SK-N-SH (cell line): Measurements from ENCODE around the gene RAD54L2. TPM values are rescaled to one million over a fixed set of nuclear protein-coding genes. Genes with fewer than 3 reads are reported as not detected.

Experiments
- CTCF ChIA-PET: fragments of 300-600, 350-600 bp; formaldehyde crosslinking; extraction: SDS; loops from one replicate; lab custom pipeline; 2021; lab: Yijun Ruan, JAX
- POLR2A ChIA-PET: fragments of 350-600 bp; sonication (Branson Sonifier 250); formaldehyde crosslinking; extraction: SDS; loops from one replicate; lab custom pipeline; 2020; ENCODE audit warnings: antibody characterized with exemption, inconsistent platforms; lab: Yijun Ruan, JAX
- DNase-seq: peaks from one replicate; pipeline ENCODE4 v3.0.0; 2012
- H2AFZ ChIP-seq: fragments of 200-600 bp; sonication (generic); 2 replicates; pipeline ENCODE4 v1.8.1; 2016; ENCODE audit warnings: antibody characterized with exemption, mild to moderate bottlenecking, low read depth
- H3F3A ChIP-seq: fragments of 200-600 bp; sonication (generic); replicated peaks from 2 replicates; pipeline ENCODE3; 2016; ENCODE audit warnings: antibody characterized with exemption, mild to moderate bottlenecking; ENCODE audit not compliant: insufficient read depth
- H3K27ac ChIP-seq, 2 experiments: fragments of 200-500 bp in 1 of 2; fragments of 200-600 bp in 1 of 2; sonication (Bioruptor generic) in 1 of 2; sonication (generic), shearing (Covaris generic) in 1 of 2; 2 replicates each; pipeline versions ENCODE4 v1.5.1 to v1.6.1; 2014 to 2016; ENCODE audit warnings: low read depth in 2 of 2, inconsistent platforms in 1 of 2, low read length in 1 of 2, mild to moderate bottlenecking in 1 of 2, mixed read lengths in 1 of 2
- H3K27me3 ChIP-seq: fragments of 200-600 bp; sonication (generic), shearing (Covaris generic); 2 replicates; pipeline ENCODE4 v1.6.1; 2016; ENCODE audit warnings: mixed run types; ENCODE audit not compliant: insufficient read depth
- H3K36me3 ChIP-seq, 2 experiments: fragments of 200-500 bp in 1 of 2; fragments of 200-600 bp in 1 of 2; sonication (Bioruptor generic) in 1 of 2; sonication (generic) in 1 of 2; replicated peaks in 1 of 2; 2 replicates each; pipeline versions ENCODE3 to v1.5.1; 2014 to 2016; ENCODE audit warnings: low read length in 1 of 2, mild to moderate bottlenecking in 1 of 2; ENCODE audit not compliant: insufficient read depth in 2 of 2, control insufficient read depth in 1 of 2
- H3K4me1 ChIP-seq, 2 experiments: fragments of 200-500 bp in 1 of 2; fragments of 200-600 bp in 1 of 2; sonication (Bioruptor generic) in 1 of 2; sonication (generic), shearing (Covaris generic) in 1 of 2; 2 replicates each; pipeline versions ENCODE4 v1.5.1 to v1.6.1; 2014 to 2016; ENCODE audit warnings: low read depth in 1 of 2, low read length in 1 of 2, mixed run types in 1 of 2; ENCODE audit not compliant: insufficient read depth in 2 of 2, control insufficient read depth in 1 of 2
- H3K4me2 ChIP-seq: fragments of 200-600 bp; sonication (generic), shearing (Covaris generic); 2 replicates; pipeline ENCODE4 v1.6.1; 2017; ENCODE audit warnings: mixed run types
- H3K4me3 ChIP-seq, 2 experiments: fragments of 200-500 bp in 1 of 2; fragments of 200-600 bp in 1 of 2; sonication (Bioruptor generic) in 1 of 2; sonication (generic), shearing (Covaris generic) in 1 of 2; 2 replicates each; pipeline versions ENCODE4 v1.5.1 to v1.8.1; 2014 to 2016; ENCODE audit warnings: low read depth in 2 of 2, inconsistent platforms in 1 of 2, low read length in 1 of 2, mild to moderate bottlenecking in 1 of 2, mixed read lengths in 1 of 2, moderate library complexity in 1 of 2
- H3K79me2 ChIP-seq: fragments of 200-600 bp; sonication (generic); 2 replicates; pipeline ENCODE4 v1.8.1; 2017; ENCODE audit warnings: mild to moderate bottlenecking; ENCODE audit not compliant: insufficient read depth
- H3K9ac ChIP-seq: fragments of 200-600 bp; sonication (generic); 2 replicates; pipeline ENCODE4 v1.6.1; 2017; ENCODE audit warnings: mixed run types
- H3K9me2 ChIP-seq: fragments of 200-600 bp; sonication (generic); 2 replicates; pipeline ENCODE4 v1.6.1; 2017; ENCODE audit warnings: mixed run types
- H3K9me3 ChIP-seq: fragments of 200-600 bp; sonication (generic); 2 replicates; pipeline ENCODE4 v1.6.1; 2017; ENCODE audit warnings: mixed run types, mild to moderate bottlenecking, moderate library complexity
- H4K20me1 ChIP-seq: fragments of 200-600 bp; sonication (generic); 2 replicates; pipeline ENCODE4 v1.6.1; 2017; ENCODE audit warnings: mild to moderate bottlenecking, mixed run types; ENCODE audit not compliant: insufficient read depth
- EP300 ChIP-seq, 2 experiments: IDR thresholded peaks; 2 replicates each; pipeline versions ENCODE4 v1.4.0 to v1.6.1; 2012; ENCODE audit warnings: borderline replicate concordance in 1 of 2, low read depth in 1 of 2, low read length in 1 of 2
- EZH2phosphoT487 ChIP-seq: fragments of 200-600 bp; sonication (generic); IDR thresholded peaks from 2 replicates; pipeline ENCODE4 v1.6.1; 2017; ENCODE audit warnings: low read depth, mixed run types, mild to moderate bottlenecking, antibody characterized with exemption, moderate library complexity, borderline replicate concordance
- FOXM1 ChIP-seq: IDR thresholded peaks from 2 replicates; pipeline ENCODE4 v1.4.0; 2012; ENCODE audit warnings: low read depth, mild to moderate bottlenecking
- GABPA ChIP-seq: IDR thresholded peaks from 2 replicates; pipeline ENCODE4 v1.4.0; 2012; ENCODE audit warnings: low read depth, mild to moderate bottlenecking
- GATA2 ChIP-seq: sonication (generic); formaldehyde crosslinking; IDR thresholded peaks from 2 replicates; pipeline ENCODE4 v1.5.0; 2020; ENCODE audit warnings: mild to moderate bottlenecking, missing genetic modification reagents
- MXI1 ChIP-seq: IDR thresholded peaks from 2 replicates; pipeline ENCODE4 v1.6.1; 2012; ENCODE audit warnings: mild to moderate bottlenecking, low read depth, low read length, improper control_type of control experiment
- RCOR1 ChIP-seq: fragments of 150-350 bp; IDR thresholded peaks from 2 replicates; pipeline ENCODE4 v1.6.1; 2017; ENCODE audit warnings: antibody characterized with exemption, low read length
- RFX5 ChIP-seq: IDR thresholded peaks from 2 replicates; pipeline ENCODE4 v1.6.1; 2012; ENCODE audit warnings: mild to moderate bottlenecking, improper control_type of control experiment, low read length
- RXRA ChIP-seq: IDR thresholded peaks from 2 replicates; pipeline ENCODE4 v1.4.0; 2012; ENCODE audit warnings: low read depth, mild to moderate bottlenecking, borderline replicate concordance
- SMC3 ChIP-seq: IDR thresholded peaks from 2 replicates; pipeline ENCODE4 v1.6.1; 2012; ENCODE audit warnings: low read depth, low read length, improper control_type of control experiment
- TAF1 ChIP-seq: IDR thresholded peaks from 2 replicates; pipeline ENCODE4 v1.6.1; 2012; ENCODE audit warnings: low read depth, mild to moderate bottlenecking, low read length, moderate library complexity, borderline replicate concordance
- WGBS: methylation state at CpG from one replicate; pipeline ENCODE4 v1.1.6; 2017; ENCODE audit warnings: low lambda C conversion rate; 5-methylcytosine and 5-hydroxymethylcytosine counted together
- polyA plus RNA-seq, 3 experiments: library from polyadenylated mRNA; depleted of rRNA; stranded (reverse); fragments of >200 nt; gene quantifications; 2 replicates each; pipeline ENCODE4 v1.2.3, GENCODE V29; 2012
- TF ChIP-seq, protein P1 (sequence below): IDR thresholded peaks from 2 replicates; pipeline ENCODE4 v1.4.0; 2012; ENCODE audit warnings: low read depth, borderline replicate concordance
- TF ChIP-seq, protein P2 (sequence below): fragments of 200-600 bp; sonication (generic); IDR thresholded peaks from 2 replicates; pipeline ENCODE4 v1.6.1; 2017; ENCODE audit warnings: antibody characterized with exemption, mild to moderate bottlenecking, moderate library complexity
- TF ChIP-seq, protein P3 (sequence below): fragments of 150-350 bp; IDR thresholded peaks from 2 replicates; pipeline ENCODE4 v1.6.1; 2017; ENCODE audit warnings: antibody characterized with exemption, low read length, low read depth, borderline replicate concordance

RAD54L2 gene
- polyA plus RNA-seq, 1 of the 3 experiments (the other 2 are of a cell fraction), result 3.6 TPM

DNA sequence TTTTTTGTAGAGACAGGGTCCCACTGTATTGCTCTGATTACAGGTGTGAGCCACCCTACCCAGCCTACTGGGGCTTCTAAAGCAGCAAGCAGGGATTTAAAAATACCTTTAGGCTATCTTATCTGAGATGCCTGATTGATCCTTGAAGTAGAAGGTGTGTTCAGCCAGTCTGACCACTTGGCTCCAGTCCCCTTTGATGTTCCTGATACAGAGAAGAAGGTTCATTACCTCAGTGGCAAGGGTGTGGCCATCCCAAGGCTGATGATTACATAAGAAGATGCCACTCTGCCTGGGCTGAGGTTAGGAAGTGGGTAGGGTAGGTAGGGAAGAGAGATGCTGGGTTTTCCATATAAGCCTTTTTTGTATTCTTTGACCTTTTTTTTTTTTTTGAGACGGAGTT is 27.5 kb upstream of the RAD54L2 start:
- no peaks in the 10 kb centered on the region for H3K36me3 ChIP-seq
- no peak overlapping the region for H3K27ac ChIP-seq
- no peak overlapping the region for H3K4me2 ChIP-seq
- no peak overlapping the region for H3K9ac ChIP-seq
- H3K4me1 ChIP-seq, result no peaks in the 10 kb centered on the region
- H3K9me3 ChIP-seq, result no peaks in the 10 kb centered on the region
- H3F3A ChIP-seq, result no peaks in the 10 kb centered on the region
- TF ChIP-seq EZH2phosphoT487 (no peak), EP300 (IDR thresholded peaks at IDR 0.05; ENCODE audit: borderline replicate concordance in 1 of 2, low read depth in 1 of 2, low read length in 1 of 2) (no peak), RXRA (no peak), GATA2 (CRISPR knock-in tag) (no peak)
- TF ChIP-seq, protein P1, sequence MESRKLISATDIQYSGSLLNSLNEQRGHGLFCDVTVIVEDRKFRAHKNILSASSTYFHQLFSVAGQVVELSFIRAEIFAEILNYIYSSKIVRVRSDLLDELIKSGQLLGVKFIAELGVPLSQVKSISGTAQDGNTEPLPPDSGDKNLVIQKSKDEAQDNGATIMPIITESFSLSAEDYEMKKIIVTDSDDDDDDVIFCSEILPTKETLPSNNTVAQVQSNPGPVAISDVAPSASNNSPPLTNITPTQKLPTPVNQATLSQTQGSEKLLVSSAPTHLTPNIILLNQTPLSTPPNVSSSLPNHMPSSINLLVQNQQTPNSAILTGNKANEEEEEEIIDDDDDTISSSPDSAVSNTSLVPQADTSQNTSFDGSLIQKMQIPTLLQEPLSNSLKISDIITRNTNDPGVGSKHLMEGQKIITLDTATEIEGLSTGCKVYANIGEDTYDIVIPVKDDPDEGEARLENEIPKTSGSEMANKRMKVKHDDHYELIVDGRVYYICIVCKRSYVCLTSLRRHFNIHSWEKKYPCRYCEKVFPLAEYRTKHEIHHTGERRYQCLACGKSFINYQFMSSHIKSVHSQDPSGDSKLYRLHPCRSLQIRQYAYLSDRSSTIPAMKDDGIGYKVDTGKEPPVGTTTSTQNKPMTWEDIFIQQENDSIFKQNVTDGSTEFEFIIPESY, result no peak
- H3K27me3 ChIP-seq, result no peaks in the 10 kb centered on the region
- no peak for DNase-seq
- no peak overlapping the region for H3K4me3 ChIP-seq
- H3K79me2 ChIP-seq, result no peaks in the 10 kb centered on the region
- ChIA-PET POLR2A (no interaction called here), CTCF (interaction anchor here (0.6 to 2.2 kb wide), 5 partner anchors 9 to 172 kb away, joined by 3 to 14 read pairs (median 8); no protein-coding TSS in a partner anchor)
- H3K9me2 ChIP-seq, result no peaks in the 10 kb centered on the region
- H4K20me1 ChIP-seq, result no peaks in the 10 kb centered on the region
- H2AFZ ChIP-seq, result no peak overlapping the region
- WGBS, result 82% methylated on average over 1 of the region's 1 CpG

- Histone ChIP-seq H3F3A (no peaks in the 10 kb centered on the region), H3K79me2 (no peaks in the 10 kb centered on the region), H3K4me2 (no peak overlapping the region), H3K27me3 (no peaks in the 10 kb centered on the region), H3K27ac (no peak overlapping the region), H2AFZ (no peak overlapping the region), H3K9ac (no peak overlapping the region), H3K9me2 (no peaks in the 10 kb centered on the region), H3K4me3 (no peak overlapping the region), H3K9me3 (no peaks in the 10 kb centered on the region), H3K4me1 (no peaks in the 10 kb centered on the region), H4K20me1 (no peaks in the 10 kb centered on the region), H3K36me3 (no peaks in the 10 kb centered on the region)
- DNase-seq, result no peak
- CTCF ChIA-PET, result interaction anchor here (1.0 to 1.3 kb wide), 3 partner anchors 12 to 168 kb away, joined by 3 read pairs; no protein-coding TSS in a partner anchor
- POLR2A ChIA-PET, result no interaction called here
- TF ChIP-seq, protein P2, sequence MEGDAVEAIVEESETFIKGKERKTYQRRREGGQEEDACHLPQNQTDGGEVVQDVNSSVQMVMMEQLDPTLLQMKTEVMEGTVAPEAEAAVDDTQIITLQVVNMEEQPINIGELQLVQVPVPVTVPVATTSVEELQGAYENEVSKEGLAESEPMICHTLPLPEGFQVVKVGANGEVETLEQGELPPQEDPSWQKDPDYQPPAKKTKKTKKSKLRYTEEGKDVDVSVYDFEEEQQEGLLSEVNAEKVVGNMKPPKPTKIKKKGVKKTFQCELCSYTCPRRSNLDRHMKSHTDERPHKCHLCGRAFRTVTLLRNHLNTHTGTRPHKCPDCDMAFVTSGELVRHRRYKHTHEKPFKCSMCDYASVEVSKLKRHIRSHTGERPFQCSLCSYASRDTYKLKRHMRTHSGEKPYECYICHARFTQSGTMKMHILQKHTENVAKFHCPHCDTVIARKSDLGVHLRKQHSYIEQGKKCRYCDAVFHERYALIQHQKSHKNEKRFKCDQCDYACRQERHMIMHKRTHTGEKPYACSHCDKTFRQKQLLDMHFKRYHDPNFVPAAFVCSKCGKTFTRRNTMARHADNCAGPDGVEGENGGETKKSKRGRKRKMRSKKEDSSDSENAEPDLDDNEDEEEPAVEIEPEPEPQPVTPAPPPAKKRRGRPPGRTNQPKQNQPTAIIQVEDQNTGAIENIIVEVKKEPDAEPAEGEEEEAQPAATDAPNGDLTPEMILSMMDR, result no peak
- TF ChIP-seq FOXM1 (no peak), SMC3 (no peak), RFX5 (no peak), GABPA (no peak), TAF1 (no peak), MXI1 (no peak), RCOR1 (no peak)
- TF ChIP-seq, protein P3, sequence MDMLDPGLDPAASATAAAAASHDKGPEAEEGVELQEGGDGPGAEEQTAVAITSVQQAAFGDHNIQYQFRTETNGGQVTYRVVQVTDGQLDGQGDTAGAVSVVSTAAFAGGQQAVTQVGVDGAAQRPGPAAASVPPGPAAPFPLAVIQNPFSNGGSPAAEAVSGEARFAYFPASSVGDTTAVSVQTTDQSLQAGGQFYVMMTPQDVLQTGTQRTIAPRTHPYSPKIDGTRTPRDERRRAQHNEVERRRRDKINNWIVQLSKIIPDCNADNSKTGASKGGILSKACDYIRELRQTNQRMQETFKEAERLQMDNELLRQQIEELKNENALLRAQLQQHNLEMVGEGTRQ, result no peak
- 79% methylated on average over 5 of the region's 5 CpGs for WGBS
Observed at GRCh38 chr3:51514210-51514609, 24.3 kb upstream of the RAD54L2 start.
